ENCODE data around the gene DNAAF3.

DNAAF3 gene

GRCh38 chr19:55116859-55117662, 49.4 kb downstream of the DNAAF3 start, which contains the start of gene PPP1R12C:
Gene PPP1R12C (minus strand): TSS chr19:55117637. CDS start chr19:55117543, 94 bp downstream.
- DNase-seq (ENCODE audit: low read depth in 3 of 3): no peak

- peak; percentile 28 to 53 (median 28) for DNase-seq (ENCODE audit: low read depth in 3 of 3)
These were observed 50.1 kb downstream of the DNAAF3 start for GRCh38 chr19:55116232-55116858.

GRCh38 chr19:55115446-55116065, 50.9 kb downstream of the DNAAF3 start:
- DNase-seq (ENCODE audit: low read depth in 3 of 3): peak in 1 of 3 experiments; percentile 76

- DNase-seq (ENCODE audit: low read depth in 3 of 3): no peak
These were observed 51.8 kb downstream of the DNAAF3 start for GRCh38 chr19:55114566-55115145.

GRCh38 chr19:55113570-55114039, 52.8 kb downstream of the DNAAF3 start:
- no peak for DNase-seq (ENCODE audit: low read depth in 3 of 3)

- DNase-seq (ENCODE audit: low read depth in 3 of 3): no peak
These were observed 53.4 kb downstream of the DNAAF3 start for GRCh38 chr19:55112777-55113569.

GRCh38 chr19:55112246-55112776, 54.1 kb downstream of the DNAAF3 start:
- DNase-seq (ENCODE audit: low read depth in 3 of 3): no peak

- no peak for DNase-seq (ENCODE audit: low read depth in 3 of 3)
These were observed 55.1 kb downstream of the DNAAF3 start for GRCh38 chr19:55111238-55111831.

- DNase-seq (ENCODE audit: low read depth in 3 of 3): no peak
These were observed 56.7 kb downstream of the DNAAF3 start for GRCh38 chr19:55109527-55110291.
